Neural progenitor cell (in vitro differentiated cells): Measurements from ENCODE around the gene KHNYN. TPM values are rescaled to one million over a fixed set of nuclear protein-coding genes. Genes with fewer than 3 reads are reported as not detected.
A peak's percentile ranks its signal among the peaks of the same experiment; 100 is the strongest.

ENCODE experiments used
- DNase-seq: peaks from one replicate; pipeline ENCODE4 v3.0.0-alpha.2; 2016; ENCODE audit warnings: low spot score
- H2AFZ ChIP-seq: fragments of 200-600 bp; sonication (generic); replicated peaks from 2 replicates; pipeline ENCODE4 v1.6.1; 2016; ENCODE audit warnings: antibody characterized with exemption
- H3F3A ChIP-seq: fragments of 200-600 bp; sonication (generic); 2 replicates; pipeline ENCODE4 v1.6.1; 2016; ENCODE audit warnings: antibody characterized with exemption, low read depth
- H3K27ac ChIP-seq: fragments of 200-600 bp; sonication (generic); 2 replicates; pipeline ENCODE4 v1.5.1; 2016; ENCODE audit warnings: mild to moderate bottlenecking
- H3K27me3 ChIP-seq: fragments of 200-600 bp; sonication (generic); 2 replicates; pipeline ENCODE4 v1.6.1; 2016; ENCODE audit warnings: mild to moderate bottlenecking, moderate library complexity
- H3K36me3 ChIP-seq: fragments of 200-600 bp; sonication (generic); 2 replicates; pipeline ENCODE4 v1.5.1; 2016
- H3K4me1 ChIP-seq: fragments of 200-600 bp; sonication (generic); 2 replicates; pipeline ENCODE4 v1.6.1; 2016; ENCODE audit warnings: mixed run types
- H3K4me2 ChIP-seq: fragments of 200-600 bp; sonication (generic); 2 replicates; pipeline ENCODE4 v1.6.1; 2016
- H3K4me3 ChIP-seq: fragments of 200-600 bp; sonication (generic); 2 replicates; pipeline ENCODE4 v1.5.1; 2016
- H3K79me2 ChIP-seq: fragments of 200-600 bp; sonication (generic); 2 replicates; pipeline ENCODE4 v1.6.1; 2016; ENCODE audit warnings: low read depth
- H3K9ac ChIP-seq: fragments of 200-600 bp; sonication (generic); 2 replicates; pipeline ENCODE4 v1.6.1; 2016
- H3K9me3 ChIP-seq: fragments of 200-600 bp; sonication (generic); 2 replicates; pipeline ENCODE4 v1.5.1; 2016; ENCODE audit warnings: low read depth
- H4K20me1 ChIP-seq: fragments of 200-600 bp; sonication (generic); 2 replicates; pipeline ENCODE4 v1.6.1; 2016; ENCODE audit warnings: low read depth
- H3K27ac Mint-ChIP-seq: 3 replicates; pipeline ENCODE4 v1.8.0; 2021; ENCODE audit warnings: mixed read lengths
- H3K27me3 Mint-ChIP-seq: 2 replicates; pipeline ENCODE4 v1.8.0; 2022; ENCODE audit warnings: low read depth, mild to moderate bottlenecking, inconsistent platforms, moderate library complexity, mixed read lengths; ENCODE audit not compliant: insufficient read depth
- H3K36me3 Mint-ChIP-seq: 3 replicates; pipeline ENCODE4 v1.8.0; 2021; ENCODE audit warnings: mixed read lengths
- H3K4me1 Mint-ChIP-seq: 3 replicates; pipeline ENCODE4 v1.8.0; 2021; ENCODE audit warnings: mixed read lengths
- H3K4me3 Mint-ChIP-seq: 3 replicates; pipeline ENCODE4 v1.8.0; 2021; ENCODE audit warnings: mild to moderate bottlenecking, moderate library complexity, mixed read lengths
- H3K9me3 Mint-ChIP-seq: 3 replicates; pipeline ENCODE4 v1.8.0; 2020; ENCODE audit warnings: mixed read lengths
- CTCF ChIP-seq: fragments of 200-600 bp; sonication (generic); IDR thresholded peaks from 2 replicates; pipeline ENCODE4 v1.5.1; 2017; ENCODE audit warnings: antibody characterized with exemption, mild to moderate bottlenecking
- EZH2 ChIP-seq: fragments of 200-600 bp; sonication (generic); IDR thresholded peaks from 2 replicates; pipeline ENCODE4 v1.6.1; 2017; ENCODE audit warnings: antibody characterized with exemption, mild to moderate bottlenecking, moderate library complexity
- EZH2phosphoT487 ChIP-seq: fragments of 200-600 bp; sonication (generic); IDR thresholded peaks from 2 replicates; pipeline ENCODE4 v1.6.1; 2017; ENCODE audit warnings: antibody characterized with exemption
- total RNA-seq: library from RNA; depleted of rRNA; stranded (reverse); fragments of >200 nt; gene quantifications from 2 replicates; pipeline ENCODE4 v1.2.3, GENCODE V29; 2015; ENCODE audit warnings: low replicate concordance

Gene KHNYN
- total RNA-seq, 1 donor from 2014 or later, result 20.4 TPM

- Mint-ChIP-seq H3K9me3 (no peaks in the 10 kb centered on the region), H3K27me3 (peaks cover 4% of the 10 kb centered on the region), H3K27ac (peak overlapping the region; percentile 86), H3K36me3 (no peaks in the 10 kb centered on the region), H3K4me1 (peaks cover 36% of the 10 kb centered on the region), H3K4me3 (peak overlapping the region; percentile 88)
- Histone ChIP-seq H3K27ac (no peak overlapping the region), H3F3A (peaks cover 9% of the 10 kb centered on the region), H3K4me3 (peak overlapping the region; percentile 58), H3K79me2 (peaks cover 23% of the 10 kb centered on the region), H3K4me2 (peak overlapping the region; percentile 83), H3K9me3 (no peaks in the 10 kb centered on the region), H3K9ac (no peak overlapping the region), H3K4me1 (peaks cover 51% of the 10 kb centered on the region), H2AFZ (peak overlapping the region; percentile 52), H3K36me3 (no peaks in the 10 kb centered on the region), H3K27me3 (no peaks in the 10 kb centered on the region), H4K20me1 (no peaks in the 10 kb centered on the region)
- DNase-seq, result no peak
- no peak for TF ChIP-seq EZH2
- TF ChIP-seq EZH2phosphoT487, result no peak
- TF ChIP-seq CTCF, result no peak
These were observed 30.3 kb upstream of the KHNYN start for GRCh38 chr14:24399447-24399822.

DNA sequence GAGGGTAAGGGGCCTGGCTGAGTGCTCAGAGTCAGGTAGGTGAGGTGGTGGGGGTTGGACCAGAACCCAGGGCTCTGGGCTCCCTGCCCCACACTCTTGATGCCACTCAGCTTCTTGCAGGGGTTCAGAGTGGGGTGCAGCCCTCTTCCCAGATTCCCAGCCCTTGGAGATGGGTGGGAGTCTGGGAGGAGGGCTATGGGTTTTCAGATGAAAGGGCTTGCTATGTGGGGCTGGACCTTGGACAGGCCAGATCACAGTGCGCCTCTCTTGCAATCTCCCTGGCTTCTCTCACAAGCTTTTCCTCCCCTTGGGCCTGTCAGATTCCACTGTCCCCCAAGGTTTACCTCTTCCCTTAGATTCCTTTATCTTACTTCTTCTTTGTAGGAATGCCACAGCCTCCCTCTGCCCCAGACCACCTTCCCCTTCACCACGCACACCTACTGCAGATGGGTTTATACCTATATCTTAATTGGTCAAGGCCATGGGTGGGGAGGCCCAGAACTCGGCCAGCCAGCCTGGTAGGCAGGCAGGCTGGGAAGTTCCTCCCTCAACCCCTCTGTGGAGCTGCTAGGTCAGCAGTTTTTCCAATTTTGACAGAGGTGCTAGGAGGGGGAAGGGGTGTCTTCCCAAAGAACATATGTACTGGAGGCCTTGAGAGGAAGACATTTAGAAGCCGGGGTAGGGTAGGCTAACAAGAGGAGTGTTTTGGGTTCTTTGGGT is 29.6 kb upstream of the KHNYN start:
- no peaks in the 10 kb centered on the region for H3K9me3 ChIP-seq
- no peaks in the 10 kb centered on the region for H3K9me3 Mint-ChIP-seq
- H3K27me3 Mint-ChIP-seq, result peaks cover 4% of the 10 kb centered on the region
- H3K79me2 ChIP-seq, result peaks cover 30% of the 10 kb centered on the region
- H3K27ac ChIP-seq, result no peak overlapping the region
- H3K9ac ChIP-seq, result no peak overlapping the region
- H3K27ac Mint-ChIP-seq, result no peak overlapping the region
- H3K4me3 Mint-ChIP-seq, result peak overlapping the region; percentile 88
- no peaks in the 10 kb centered on the region for H3K36me3 Mint-ChIP-seq
- peaks cover 9% of the 10 kb centered on the region for H3F3A ChIP-seq
- peak overlapping the region; percentile 58 for H3K4me3 ChIP-seq
- H4K20me1 ChIP-seq, result no peaks in the 10 kb centered on the region
- H3K4me1 ChIP-seq, result peaks cover 54% of the 10 kb centered on the region
- TF ChIP-seq EZH2phosphoT487 (no peak), CTCF (no peak), EZH2 (no peak)
- H3K36me3 ChIP-seq, result no peaks in the 10 kb centered on the region
- H3K27me3 ChIP-seq, result no peaks in the 10 kb centered on the region
- peak overlapping the region; percentile 83 for H3K4me2 ChIP-seq
- no peak for DNase-seq
- peaks cover 39% of the 10 kb centered on the region for H3K4me1 Mint-ChIP-seq
- H2AFZ ChIP-seq, result no peak overlapping the region

GRCh38 chr14:24401810-24402702 is 27.7 kb upstream of the KHNYN start:
- Mint-ChIP-seq H3K27me3 (peaks cover 6% of the 10 kb centered on the region), H3K27ac (peak overlapping the region; percentile 5), H3K36me3 (no peaks in the 10 kb centered on the region), H3K4me3 (peak overlapping the region; percentile 55), H3K9me3 (peaks cover 3% of the 10 kb centered on the region), H3K4me1 (peaks cover 39% of the 10 kb centered on the region)
- Histone ChIP-seq H3F3A (peaks cover 9% of the 10 kb centered on the region), H3K27me3 (no peaks in the 10 kb centered on the region), H2AFZ (no peak overlapping the region), H3K9me3 (no peaks in the 10 kb centered on the region), H4K20me1 (no peaks in the 10 kb centered on the region), H3K4me2 (peak overlapping the region; percentile 83), H3K4me3 (no peak overlapping the region), H3K36me3 (no peaks in the 10 kb centered on the region), H3K79me2 (peaks cover 34% of the 10 kb centered on the region), H3K9ac (no peak overlapping the region), H3K27ac (no peak overlapping the region), H3K4me1 (peaks cover 54% of the 10 kb centered on the region)
- DNase-seq, result no peak
- TF ChIP-seq EZH2, result no peak
- no peak for TF ChIP-seq CTCF
- TF ChIP-seq EZH2phosphoT487, result no peak
